Neuronal stem cell (in vitro differentiated cells): ENCODE results near the gene HYAL1.
A peak's percentile ranks its signal among the peaks of the same experiment; 100 is the strongest.
"Not testable (repeated sequence)": the region's sequence is repeated elsewhere in the genome, so short reads cannot be mapped to it uniquely, and the experiment has no call there.

Source experiments
- DNase-seq: peaks from one replicate; pipeline ENCODE4 v3.0.0-alpha.2; 2013; ENCODE audit warnings: low spot score
- H2AFZ ChIP-seq: one replicate; pipeline ENCODE4 v1.6.1; 2013; ENCODE audit warnings: mild to moderate bottlenecking, low read length, inconsistent platforms
- H2AK5ac ChIP-seq: 2 replicates; pipeline ENCODE4 v1.6.1; 2013; ENCODE audit warnings: low read depth, mild to moderate bottlenecking, inconsistent platforms, low read length, moderate library complexity, mixed read lengths
- H2BK120ac ChIP-seq: 2 replicates; pipeline ENCODE4 v1.6.1; 2013; ENCODE audit warnings: low read depth, mild to moderate bottlenecking, inconsistent platforms, low read length, moderate library complexity, mixed read lengths
- H2BK12ac ChIP-seq: one replicate; pipeline ENCODE4 v1.6.1; 2013; ENCODE audit warnings: low read length, inconsistent platforms
- H2BK15ac ChIP-seq: 2 replicates; pipeline ENCODE4 v1.6.1; 2013; ENCODE audit warnings: mild to moderate bottlenecking, low read length, inconsistent platforms, mixed read lengths
- H2BK5ac ChIP-seq: one replicate; pipeline ENCODE4 v1.6.1; 2013; ENCODE audit warnings: inconsistent platforms, mild to moderate bottlenecking, low read length, moderate library complexity
- H3K14ac ChIP-seq: one replicate; pipeline ENCODE4 v1.6.1; 2013; ENCODE audit warnings: low read length, inconsistent platforms
- H3K18ac ChIP-seq: 2 replicates; pipeline ENCODE4 v1.6.1; 2013; ENCODE audit warnings: low read length, inconsistent platforms
- H3K23ac ChIP-seq: 2 replicates; pipeline ENCODE4 v1.6.1; 2013; ENCODE audit warnings: low read depth, mild to moderate bottlenecking, mixed read lengths, low read length, inconsistent platforms; ENCODE audit not compliant: poor library complexity
- H3K27ac ChIP-seq: replicated peaks from 3 replicates; pipeline ENCODE4 v1.5.1; 2013; ENCODE audit warnings: low read length, inconsistent platforms
- H3K27me3 ChIP-seq, 3 experiments: 2 replicates each; pipeline ENCODE4 v1.6.1; 2013; ENCODE audit warnings: low read length in 3 of 3, mild to moderate bottlenecking in 2 of 3, inconsistent platforms in 1 of 3, low read depth in 1 of 3, mixed read lengths in 1 of 3, moderate library complexity in 1 of 3; ENCODE audit not compliant: control insufficient read depth in 3 of 3, insufficient read depth in 3 of 3
- H3K36me3 ChIP-seq, 2 donors: replicated peaks in 1 of 2; 2 replicates each; pipeline ENCODE4 v1.6.1; 2013; ENCODE audit warnings: low read length in 2 of 2; ENCODE audit not compliant: control insufficient read depth in 2 of 2, insufficient read depth in 2 of 2
- H3K4ac ChIP-seq: 2 replicates; pipeline ENCODE4 v1.6.1; 2013; ENCODE audit warnings: inconsistent platforms, mild to moderate bottlenecking, low read length, moderate library complexity
- H3K4me1 ChIP-seq, 2 donors: 1 replicate in 1 of 2; 2 replicates in 1 of 2; pipeline ENCODE4 v1.6.1; 2013; ENCODE audit warnings: low read length in 2 of 2, low read depth in 1 of 2; ENCODE audit not compliant: control insufficient read depth in 2 of 2, insufficient read depth in 1 of 2
- H3K4me2 ChIP-seq: one replicate; pipeline ENCODE4 v1.6.1; 2013; ENCODE audit warnings: mild to moderate bottlenecking, low read length, inconsistent platforms; ENCODE audit not compliant: insufficient read depth, poor library complexity, severe bottlenecking
- H3K4me3 ChIP-seq, 2 donors: 2 replicates each; pipeline ENCODE4 v1.5.1; 2013; ENCODE audit warnings: low read length in 2 of 2, mild to moderate bottlenecking in 2 of 2, inconsistent platforms in 1 of 2, moderate library complexity in 1 of 2
- H3K79me1 ChIP-seq: one replicate; pipeline ENCODE4 v1.6.1; 2013; ENCODE audit warnings: low read depth, mild to moderate bottlenecking, inconsistent platforms, low read length, moderate library complexity
- H3K9ac ChIP-seq: one replicate; pipeline ENCODE4 v1.6.1; 2013; ENCODE audit warnings: mild to moderate bottlenecking, low read depth, low read length, inconsistent platforms; ENCODE audit not compliant: poor library complexity
- H3K9me3 ChIP-seq, 2 donors: replicated peaks in 1 of 2; 2 replicates each; pipeline versions ENCODE3 to v1.6.1; 2013; ENCODE audit warnings: low read length in 2 of 2, mild to moderate bottlenecking in 2 of 2, inconsistent platforms in 1 of 2, low read depth in 1 of 2, mixed read lengths in 1 of 2, moderate library complexity in 1 of 2; ENCODE audit not compliant: control insufficient read depth in 2 of 2, insufficient read depth in 1 of 2
- H4K8ac ChIP-seq: one replicate; pipeline ENCODE4 v1.6.1; 2013; ENCODE audit warnings: low read depth, mild to moderate bottlenecking, inconsistent platforms, low read length, moderate library complexity
- H4K91ac ChIP-seq: one replicate; pipeline ENCODE4 v1.6.1; 2013; ENCODE audit warnings: low read length, low read depth, mild to moderate bottlenecking, inconsistent platforms; ENCODE audit not compliant: poor library complexity
- WGBS, 2 donors: extraction: QIAGEN DNeasy Blood & Tissue Kit; methylation state at CpG; one replicate each; pipeline ENCODE4 v1.1.7; 2013; ENCODE audit warnings: missing lambda C conversion rate in 2 of 2, mixed read lengths in 1 of 2; ENCODE audit not compliant: insufficient read length in 2 of 2, insufficient replicate concordance in 1 of 2; ENCODE audit errors: extremely low coverage in 2 of 2; 5-methylcytosine and 5-hydroxymethylcytosine counted together

Gene HYAL1

GRCh38 chr3:50272911-50273688 is 30.3 kb downstream of the HYAL1 start:
- peak overlapping the region; percentile 80 for H3K23ac ChIP-seq
- WGBS, 2 donors = no CpG with 5 or more reads among the region's 61 CpGs
- H4K91ac ChIP-seq = no peak overlapping the region
- H2AFZ ChIP-seq = peak overlapping the region; percentile 91
- no peak overlapping the region for H2BK120ac ChIP-seq
- H4K8ac ChIP-seq = no peak overlapping the region
- H2BK12ac ChIP-seq = peak overlapping the region; percentile 98
- H3K27me3 ChIP-seq = peaks cover 9 to 41% (median 24%) of the 10 kb centered on the region in 3 experiments
- H3K79me1 ChIP-seq = peaks cover 4% of the 10 kb centered on the region
- H3K27ac ChIP-seq = no peak overlapping the region
- H3K9ac ChIP-seq = peak overlapping the region; percentile 88
- H3K4me1 ChIP-seq = peaks cover 22 to 29% of the 10 kb centered on the region in 2 donors
- H3K18ac ChIP-seq = peak overlapping the region; percentile 92
- peak; percentile 85 for DNase-seq
- H3K4me3 ChIP-seq = no peak overlapping the region
- no peak overlapping the region for H3K4ac ChIP-seq
- H2BK15ac ChIP-seq = peak overlapping the region; percentile 99
- H3K9me3 ChIP-seq = peaks cover 0 to 4% of the 10 kb centered on the region in 2 donors
- H3K14ac ChIP-seq = no peak overlapping the region
- H3K36me3 ChIP-seq = no peaks in the 10 kb centered on the region
- peak overlapping the region; percentile 44 for H3K4me2 ChIP-seq
- H2BK5ac ChIP-seq = peak overlapping the region; percentile 29
- peak overlapping the region; percentile 79 for H2AK5ac ChIP-seq

DNA sequence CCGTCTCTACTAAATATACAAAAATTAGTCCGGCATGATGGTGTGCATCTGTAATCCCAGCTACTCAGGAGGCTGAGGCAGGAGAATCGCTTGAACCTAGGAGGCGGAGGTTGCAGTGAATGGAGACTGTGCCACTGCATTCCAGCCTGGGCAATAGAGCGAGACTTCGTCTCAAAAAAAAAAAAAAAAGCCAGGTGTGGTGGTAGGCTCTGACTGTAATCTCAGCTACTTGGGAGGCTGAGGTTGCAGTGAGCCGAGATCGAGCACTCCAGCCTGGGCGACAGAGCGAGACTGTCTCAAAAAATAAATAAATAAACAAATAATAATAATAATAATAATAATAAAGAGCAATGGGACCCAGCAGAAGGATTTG is 30.9 kb downstream of the HYAL1 start:
- not testable (repeated sequence) for H3K27ac ChIP-seq
- H3K4me1 ChIP-seq = peaks cover 26 to 35% of the 10 kb centered on the region in 2 donors

DNA sequence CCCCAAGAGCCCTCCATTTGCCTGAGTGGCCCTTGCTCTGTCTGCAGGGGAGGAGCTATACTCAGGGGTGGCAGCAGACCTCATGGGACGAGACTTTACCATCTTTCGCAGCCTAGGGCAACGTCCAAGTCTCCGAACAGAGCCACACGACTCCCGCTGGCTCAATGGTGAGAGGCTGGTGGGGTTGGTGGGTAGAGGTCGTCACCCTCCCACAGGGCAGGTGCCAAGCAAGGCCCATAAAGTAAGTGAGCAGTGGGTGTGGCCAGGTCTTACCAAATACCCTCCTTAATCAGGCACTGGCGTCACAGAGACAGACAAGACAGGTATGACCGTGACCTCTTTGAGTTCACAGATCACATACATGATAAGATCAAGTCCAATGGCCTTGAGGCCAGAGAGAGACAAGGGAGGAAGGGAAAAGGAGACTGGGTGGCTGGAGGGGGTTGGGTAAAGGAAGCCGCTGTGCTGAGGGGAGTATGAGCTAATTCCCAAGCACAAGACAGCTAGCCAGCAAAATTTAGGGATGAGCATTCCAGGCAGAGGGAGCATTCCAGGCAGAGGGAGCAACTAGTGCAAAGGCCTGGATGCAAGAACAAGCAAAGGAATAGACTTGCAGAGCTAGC is 31.9 kb downstream of the HYAL1 start:
- Histone ChIP-seq H3K4me1 (peaks cover 30 to 42% of the 10 kb centered on the region in 2 donors), H3K23ac (no peak overlapping the region), H3K9ac (no peak overlapping the region), H2BK5ac (peak overlapping the region; percentile 93), H3K36me3 (no peaks in the 10 kb centered on the region), H2BK120ac (no peak overlapping the region), H2AFZ (no peak overlapping the region), H3K27ac (no peak overlapping the region), H3K14ac (no peak overlapping the region), H4K91ac (no peak overlapping the region), H3K9me3 (peaks cover 0 to under 1% of the 10 kb centered on the region in 2 donors), H3K79me1 (peaks cover 3% of the 10 kb centered on the region), H3K4me3 (no peak overlapping the region), H3K4ac (no peak overlapping the region), H4K8ac (no peak overlapping the region), H2AK5ac (peak overlapping the region; percentile 99), H2BK12ac (peak overlapping the region; percentile 47), H2BK15ac (peak overlapping the region; percentile 2), H3K27me3 (peaks cover 9 to 34% (median 24%) of the 10 kb centered on the region in 3 experiments), H3K18ac (peak overlapping the region; percentile 15), H3K4me2 (no peak overlapping the region)
- DNase-seq = no peak
- no CpG with 5 or more reads among the region's 10 CpGs for WGBS, 2 donors

More for the DNA sequence above, 30.9 kb downstream of the HYAL1 start:
- H3K23ac ChIP-seq, H4K91ac ChIP-seq, H3K9ac ChIP-seq, H2AK5ac ChIP-seq, H3K14ac ChIP-seq, H4K8ac ChIP-seq, H2BK120ac ChIP-seq, H2AFZ ChIP-seq, H2BK12ac ChIP-seq, H2BK5ac ChIP-seq, H3K79me1 ChIP-seq, H3K18ac ChIP-seq, H3K4me3 ChIP-seq, H3K36me3 ChIP-seq, H3K4ac ChIP-seq, H3K9me3 ChIP-seq, H3K4me2 ChIP-seq, DNase-seq, H2BK15ac ChIP-seq: not testable (repeated sequence)
- H3K27me3 ChIP-seq = peaks cover 9 to 41% (median 24%) of the 10 kb centered on the region in 3 experiments
- WGBS, 2 donors = no CpG with 5 or more reads among the region's 10 CpGs
